Stimulated activated CD4-positive, alpha-beta T cell treated with anti-CD3 and anti-CD28 coated beads, Interleukin-15, amount 100 ng/mL, for 48 hours (primary cell): Measurements from ENCODE around the gene TEAD1.

Source experiments
- DNase-seq, 2 donors: peaks; one replicate each; pipeline ENCODE4 v3.0.0-alpha.2; 2020; ENCODE audit warnings: low read depth in 2 of 2

The TEAD1 gene

GRCh38 chr11:12810568-12810894 lies 136.3 kb downstream of the TEAD1 start:
- no peak for DNase-seq

- DNase-seq, result no peak
Measured at GRCh38 chr11:12811861-12812260, 137.6 kb downstream of the TEAD1 start.

GRCh38 chr11:12812849-12813248 lies 138.6 kb downstream of the TEAD1 start:
- no peak for DNase-seq

- no peak for DNase-seq
Measured at GRCh38 chr11:12813371-12814225, 139.4 kb downstream of the TEAD1 start.

- DNase-seq, result no peak
Measured at GRCh38 chr11:12815129-12815480, 140.9 kb downstream of the TEAD1 start.

- no peak for DNase-seq
Measured at GRCh38 chr11:12815931-12816494, 141.8 kb downstream of the TEAD1 start.

- no peak for DNase-seq
Measured at GRCh38 chr11:12817681-12818332, 143.6 kb downstream of the TEAD1 start.

GRCh38 chr11:12818333-12819015 lies 144.3 kb downstream of the TEAD1 start:
- DNase-seq, result no peak

GRCh38 chr11:12822392-12823022 lies 148.3 kb downstream of the TEAD1 start:
- no peak for DNase-seq

- no peak for DNase-seq
Measured at GRCh38 chr11:12824281-12825041, 150.2 kb downstream of the TEAD1 start.

- no peak for DNase-seq
Measured at GRCh38 chr11:12826441-12826840, 152.2 kb downstream of the TEAD1 start.

GRCh38 chr11:12827369-12827768 lies 153.1 kb downstream of the TEAD1 start:
- DNase-seq, result no peak

- DNase-seq, result no peak
Measured at GRCh38 chr11:12827929-12828812, 153.9 kb downstream of the TEAD1 start.

- no peak for DNase-seq
Measured at GRCh38 chr11:12829131-12829530, 154.9 kb downstream of the TEAD1 start.

GRCh38 chr11:12829540-12830314 lies 155.5 kb downstream of the TEAD1 start:
- no peak for DNase-seq

GRCh38 chr11:12831471-12832202 lies 157.4 kb downstream of the TEAD1 start:
- no peak for DNase-seq

GRCh38 chr11:12832480-12833224 lies 158.4 kb downstream of the TEAD1 start:
- no peak for DNase-seq

GRCh38 chr11:12834166-12834565 lies 159.9 kb downstream of the TEAD1 start:
- DNase-seq, result no peak
